HG02938 (cell line): ENCODE data around the gene BAHD1.

ENCODE experiments used
- ATAC-seq: cut with Tn5 transposase; IDR thresholded peaks from one replicate; pipeline ENCODE4 v1.9.1; 2021; ENCODE audit warnings: mild to moderate bottlenecking, moderate library complexity; ENCODE audit not compliant: unreplicated experiment

The BAHD1 gene

DNA sequence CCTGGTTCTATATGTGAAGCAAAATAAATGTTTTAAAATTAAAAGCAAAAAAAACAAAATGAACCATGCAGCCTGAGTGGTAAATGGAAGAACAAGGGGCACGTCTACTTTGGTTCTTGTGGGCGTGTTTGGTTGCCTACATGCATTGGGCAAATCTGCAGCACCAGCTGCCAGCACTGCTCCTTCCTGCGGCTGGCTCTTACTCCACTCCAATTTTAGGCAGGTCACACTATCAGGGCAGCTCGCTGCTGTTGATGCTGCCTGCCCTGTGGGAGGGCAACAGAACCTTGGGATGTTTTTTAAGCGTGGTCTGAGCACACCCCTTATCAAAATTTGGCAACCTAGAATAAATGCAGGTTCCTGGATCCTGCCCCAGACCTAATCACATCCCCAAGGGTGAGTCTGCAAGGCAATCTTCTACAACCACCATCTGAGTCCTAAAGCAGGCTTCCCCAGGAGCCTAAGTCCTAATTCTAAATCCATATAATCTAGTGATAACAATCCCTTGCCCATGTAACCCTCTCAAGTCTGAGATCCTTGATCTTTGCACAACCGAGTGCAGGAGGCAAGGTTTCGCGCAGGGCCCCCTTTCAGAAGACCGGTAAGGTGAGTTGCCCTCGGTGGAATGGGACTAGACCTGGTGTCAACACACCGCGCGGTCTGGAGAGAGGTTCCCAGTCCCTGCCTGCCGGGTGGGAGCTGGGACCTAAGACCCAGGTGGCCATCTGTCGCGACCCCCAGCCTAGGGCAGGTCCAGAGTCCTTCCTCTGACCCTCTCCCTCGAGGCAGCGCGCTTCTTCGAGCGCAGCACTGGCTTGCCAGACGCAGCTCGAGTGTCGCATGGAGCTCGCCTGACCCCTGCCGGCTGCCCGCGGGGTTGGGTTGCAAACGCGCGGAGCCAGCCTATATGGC, 19.3 kb upstream of the BAHD1 start:
- no peak for ATAC-seq

DNA sequence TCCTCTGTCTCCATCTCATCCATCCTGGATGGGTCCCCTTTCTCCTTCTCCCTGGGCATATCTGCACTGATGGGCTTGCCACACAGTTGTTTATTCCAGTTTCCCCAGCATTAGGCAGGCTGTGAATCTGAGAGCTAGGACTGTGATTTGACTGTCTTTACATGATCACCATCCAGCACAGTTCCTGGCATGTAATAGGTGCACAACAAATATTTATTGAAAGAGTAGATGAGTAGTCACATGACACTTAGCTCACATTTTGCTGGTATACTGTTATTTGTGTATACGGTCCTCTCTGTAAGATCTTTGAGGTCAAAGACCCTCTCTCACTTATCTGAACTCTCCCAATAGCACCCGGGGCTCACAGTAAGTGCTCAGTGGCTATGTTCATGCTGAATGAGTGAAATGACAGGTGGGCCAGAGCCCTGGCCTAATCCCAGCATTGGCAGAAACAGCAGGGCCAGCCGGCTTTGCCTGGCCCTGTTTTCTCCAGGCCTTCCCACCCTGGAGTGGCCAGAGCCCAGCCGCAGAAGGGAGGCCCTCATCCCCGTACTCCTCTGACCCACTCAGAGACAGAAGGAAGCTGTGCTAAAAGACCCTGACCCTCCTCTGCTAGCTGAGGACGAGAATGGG, 16.2 kb upstream of the BAHD1 start:
- ATAC-seq, result no peak

DNA sequence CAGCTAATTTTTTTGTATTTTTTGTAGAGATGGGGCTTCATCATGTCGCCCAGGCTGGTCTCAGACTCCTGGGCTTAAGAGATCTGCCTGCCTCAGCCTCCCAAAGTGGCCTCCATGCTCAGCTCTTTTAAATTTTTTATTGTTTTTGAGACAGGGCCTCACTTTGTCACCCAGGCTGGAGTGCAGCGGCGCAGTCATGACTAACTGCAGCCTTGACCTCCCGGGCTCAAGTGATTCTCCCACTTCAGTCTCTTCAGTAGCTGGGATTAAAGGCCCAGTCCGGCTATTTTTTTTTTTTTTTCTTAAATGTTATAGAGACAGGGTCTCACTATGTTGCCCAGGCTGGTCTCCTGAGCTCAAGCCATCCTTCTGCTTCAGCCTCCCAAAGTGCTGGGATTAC, 15.1 kb upstream of the BAHD1 start:
- ATAC-seq, result no peak

DNA sequence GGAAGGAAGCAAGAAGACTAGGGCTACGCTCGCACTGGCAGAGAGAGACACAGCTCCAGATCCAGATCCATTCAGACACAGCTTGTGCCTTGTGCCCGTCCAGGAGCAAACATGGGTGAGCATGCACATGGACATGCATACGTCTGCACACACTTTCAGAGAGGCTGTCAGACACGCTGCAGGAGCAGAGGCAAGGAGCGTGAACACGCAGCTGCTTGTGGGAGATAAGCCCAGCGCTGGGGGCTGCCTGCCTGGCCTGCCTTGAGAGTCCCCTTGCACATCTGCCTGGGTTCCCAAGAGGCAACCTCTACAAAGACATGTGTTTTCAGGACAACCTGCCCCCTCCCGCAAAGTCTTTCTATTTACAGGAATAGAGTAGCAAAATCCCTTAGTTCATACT, 13.6 kb upstream of the BAHD1 start:
- no peak for ATAC-seq

DNA sequence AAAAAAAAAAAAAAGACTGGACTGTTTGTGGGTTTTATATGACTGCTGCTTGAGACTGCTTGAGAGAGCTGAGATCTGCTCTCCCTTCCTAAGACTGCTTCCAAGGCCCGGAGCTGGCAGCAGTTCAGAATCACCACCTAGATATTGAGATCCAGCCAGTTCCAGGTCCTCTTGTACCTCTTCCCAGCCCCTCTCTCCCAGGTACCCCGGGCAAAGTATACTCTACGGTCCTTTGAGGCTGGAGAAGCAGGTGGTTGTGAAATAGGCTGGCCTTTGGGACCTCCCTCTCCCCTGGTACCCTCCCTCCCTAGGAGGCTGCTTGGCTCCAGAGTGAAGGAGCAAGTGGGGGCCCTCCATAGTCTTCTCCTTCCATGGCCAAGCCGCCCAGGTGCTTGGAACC, 12.6 kb upstream of the BAHD1 start:
- no peak for ATAC-seq

DNA sequence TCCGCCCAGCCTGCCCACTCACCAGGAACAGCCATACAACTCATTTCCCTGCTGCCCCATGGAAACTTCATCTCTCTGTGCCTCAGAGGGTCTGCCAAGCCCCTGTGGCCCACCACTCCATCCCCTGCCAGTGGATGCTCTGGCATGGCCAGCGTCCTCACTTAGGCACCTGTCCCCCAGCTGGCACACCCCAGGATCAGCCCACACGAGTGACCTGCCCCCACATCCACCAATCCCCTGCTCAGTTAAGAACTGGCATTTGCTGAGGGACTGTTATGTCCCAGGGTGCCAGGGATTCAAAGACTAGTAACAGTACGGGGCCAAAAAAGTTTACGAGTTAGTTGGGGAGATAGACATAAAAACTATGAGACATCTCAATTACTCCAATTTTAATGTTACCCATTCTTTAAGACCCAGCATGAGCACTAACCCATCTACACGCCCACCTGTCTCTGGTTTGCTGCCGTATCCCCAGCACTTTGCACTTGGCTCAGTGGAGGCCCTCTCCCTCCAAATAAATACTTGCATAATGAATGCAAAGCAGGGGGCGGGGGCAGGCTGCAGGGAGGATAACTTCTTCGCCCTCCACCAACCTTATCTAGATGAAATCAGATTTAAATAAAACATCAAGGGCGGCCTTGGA, 11.6 kb upstream of the BAHD1 start:
- ATAC-seq, result no peak

DNA sequence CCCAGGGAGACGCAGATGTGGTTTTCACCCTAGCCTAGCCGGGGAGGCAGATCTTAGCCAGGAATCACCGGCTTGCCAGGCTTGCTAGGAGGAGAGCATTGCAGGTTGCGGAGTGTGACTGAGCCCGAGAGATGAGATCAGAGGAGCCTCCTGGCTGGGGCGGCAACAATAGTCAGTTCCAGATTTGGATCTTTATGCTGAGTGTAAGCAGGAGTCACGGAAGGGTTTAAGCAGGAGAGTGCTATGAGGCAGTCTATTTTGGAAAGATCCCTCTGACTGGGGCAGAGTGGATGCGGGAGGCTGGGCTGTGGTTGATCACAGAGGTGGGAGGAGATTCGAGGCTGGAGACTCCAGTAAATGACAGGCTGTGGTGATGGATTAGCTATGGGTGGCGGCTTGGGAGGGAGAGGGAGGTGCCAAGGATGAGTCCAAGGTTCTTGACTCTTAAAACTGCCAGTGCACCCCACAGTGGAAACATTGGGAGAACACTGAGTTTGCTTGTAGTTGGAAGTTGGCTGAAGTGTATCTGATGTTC, 10.4 kb upstream of the BAHD1 start:
- no peak for ATAC-seq

DNA sequence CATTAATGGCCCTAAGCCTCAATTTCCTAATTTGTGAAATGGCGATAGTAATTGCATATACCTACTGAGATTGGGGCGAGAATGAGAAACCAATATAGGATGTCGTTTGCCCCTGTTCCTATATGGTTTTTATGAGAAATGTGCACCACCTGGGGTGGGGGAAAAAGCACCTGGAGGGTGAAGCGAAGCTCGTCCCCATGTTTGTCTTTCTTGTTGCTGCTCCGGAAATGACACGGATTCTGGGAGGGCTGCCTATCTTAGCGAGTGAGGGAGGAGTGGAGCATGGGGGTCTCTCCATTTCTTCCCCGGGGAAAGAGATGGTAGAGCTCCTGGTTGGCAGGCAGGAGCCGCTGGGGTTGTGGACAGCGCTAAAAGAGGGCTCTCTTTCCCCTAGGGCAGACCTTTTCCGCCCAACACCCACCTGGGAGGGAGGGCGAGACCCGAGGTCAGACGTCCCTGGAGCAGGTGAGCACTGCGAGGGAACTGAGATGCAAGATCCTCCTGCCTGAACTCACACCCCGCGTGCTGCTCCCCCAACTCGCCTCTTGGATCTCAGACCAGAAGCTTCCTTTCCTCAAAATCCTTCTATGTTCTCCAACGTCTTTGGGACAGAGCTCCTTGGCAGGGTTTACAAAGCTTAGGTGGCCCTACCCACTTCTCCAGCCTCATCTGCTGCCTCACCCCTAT, 5.6 kb upstream of the BAHD1 start:
- no peak for ATAC-seq

DNA sequence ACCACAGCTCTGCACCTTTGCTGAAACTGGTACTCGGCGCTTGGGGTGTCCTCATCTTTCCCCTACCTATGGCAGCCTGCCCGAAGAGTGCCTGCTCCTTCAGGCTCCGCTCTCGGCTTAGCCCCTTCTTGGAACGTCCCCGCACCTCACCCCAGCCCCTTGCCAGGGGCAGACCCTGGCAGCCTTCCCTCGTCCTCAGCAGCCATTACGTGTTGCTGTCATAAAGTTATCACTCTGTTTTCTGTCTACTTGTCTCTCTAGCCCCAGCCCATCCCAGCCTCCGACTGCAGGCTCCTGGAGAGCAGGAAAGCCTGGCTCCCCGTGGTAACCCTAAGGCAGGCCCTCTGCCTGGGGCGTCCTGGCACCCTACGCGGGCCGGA, 5.1 kb upstream of the BAHD1 start:
- no peak for ATAC-seq

DNA sequence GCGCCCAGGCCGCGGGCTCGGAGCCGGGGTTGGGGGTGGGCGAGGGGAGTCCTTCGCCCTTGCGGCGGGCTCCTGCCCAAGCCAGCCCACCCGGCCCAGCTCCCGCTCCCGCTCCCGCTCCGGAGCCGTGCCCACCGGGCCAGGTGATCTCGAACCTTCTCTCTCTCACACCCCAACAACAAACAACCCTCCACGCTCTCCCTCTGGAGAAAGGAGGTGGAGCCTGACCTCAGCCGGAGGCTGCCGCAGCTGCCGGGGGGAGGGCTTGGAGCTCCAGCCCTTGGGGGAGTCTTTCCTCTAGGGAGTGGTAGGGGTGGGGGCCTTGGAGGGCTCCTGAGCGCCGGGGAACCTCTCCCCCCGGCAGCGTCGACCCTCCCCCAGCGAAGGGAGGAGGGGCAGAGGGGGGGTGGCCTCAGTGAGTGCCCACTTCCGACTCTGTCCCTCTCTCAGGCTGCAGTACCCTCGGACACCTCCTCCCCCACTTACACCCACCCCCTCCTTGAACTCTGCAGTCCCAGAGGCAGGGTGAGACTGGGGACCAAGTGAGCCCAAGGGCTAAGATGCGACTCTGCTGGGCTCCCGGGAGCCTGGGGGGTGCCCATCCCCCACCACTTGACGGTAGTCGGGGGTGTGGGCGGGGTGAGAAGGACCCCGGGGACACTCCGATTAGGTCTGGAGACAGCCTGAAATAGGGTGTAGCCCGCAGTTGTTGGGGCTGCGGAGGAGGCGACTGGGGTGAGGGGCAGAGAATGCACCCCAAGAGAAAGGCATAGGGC, 4.4 kb upstream of the BAHD1 start:
- no peak for ATAC-seq

DNA sequence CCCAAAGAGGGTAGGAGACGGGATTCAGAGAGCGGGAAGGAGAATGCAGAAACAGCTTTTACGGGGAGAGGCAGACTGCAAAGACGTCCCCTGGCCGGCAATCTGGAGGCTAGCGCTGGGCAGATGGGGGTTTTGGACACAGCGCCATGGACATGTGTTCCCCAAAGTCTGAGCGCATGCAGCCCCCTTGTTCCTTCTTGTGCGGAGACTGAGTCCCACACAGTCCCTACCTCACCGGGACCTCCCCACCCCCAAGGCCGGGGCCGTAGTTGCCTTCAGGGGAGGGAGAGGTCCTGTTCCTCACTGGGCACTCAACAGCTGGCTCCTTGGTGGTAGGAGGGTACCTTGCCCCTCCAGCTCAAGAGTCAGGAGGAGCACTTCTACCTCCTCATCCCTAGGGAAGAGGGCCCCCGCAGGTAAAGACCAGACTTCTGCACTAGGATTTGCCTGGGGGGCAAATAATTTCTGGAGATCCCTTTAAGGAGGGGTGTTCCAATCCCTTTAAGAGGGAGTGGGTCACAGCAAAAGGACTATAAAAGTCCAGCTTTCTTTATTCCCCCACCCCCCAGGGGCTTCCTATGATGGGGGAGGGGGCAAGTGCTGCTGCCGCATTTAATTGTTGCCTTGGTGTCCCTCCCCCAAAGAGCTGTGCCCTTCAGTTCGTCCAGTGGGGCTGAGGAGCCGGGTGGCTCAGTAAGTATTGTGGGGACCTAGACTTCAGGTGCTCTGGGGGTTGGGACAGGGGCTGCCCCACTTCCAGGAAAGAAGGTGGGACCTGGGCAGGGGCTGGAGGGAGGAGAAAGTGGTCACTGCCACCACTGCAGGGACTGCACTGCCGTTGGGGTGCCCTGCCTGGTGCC, 3.6 kb upstream of the BAHD1 start:
- no peak for ATAC-seq

DNA sequence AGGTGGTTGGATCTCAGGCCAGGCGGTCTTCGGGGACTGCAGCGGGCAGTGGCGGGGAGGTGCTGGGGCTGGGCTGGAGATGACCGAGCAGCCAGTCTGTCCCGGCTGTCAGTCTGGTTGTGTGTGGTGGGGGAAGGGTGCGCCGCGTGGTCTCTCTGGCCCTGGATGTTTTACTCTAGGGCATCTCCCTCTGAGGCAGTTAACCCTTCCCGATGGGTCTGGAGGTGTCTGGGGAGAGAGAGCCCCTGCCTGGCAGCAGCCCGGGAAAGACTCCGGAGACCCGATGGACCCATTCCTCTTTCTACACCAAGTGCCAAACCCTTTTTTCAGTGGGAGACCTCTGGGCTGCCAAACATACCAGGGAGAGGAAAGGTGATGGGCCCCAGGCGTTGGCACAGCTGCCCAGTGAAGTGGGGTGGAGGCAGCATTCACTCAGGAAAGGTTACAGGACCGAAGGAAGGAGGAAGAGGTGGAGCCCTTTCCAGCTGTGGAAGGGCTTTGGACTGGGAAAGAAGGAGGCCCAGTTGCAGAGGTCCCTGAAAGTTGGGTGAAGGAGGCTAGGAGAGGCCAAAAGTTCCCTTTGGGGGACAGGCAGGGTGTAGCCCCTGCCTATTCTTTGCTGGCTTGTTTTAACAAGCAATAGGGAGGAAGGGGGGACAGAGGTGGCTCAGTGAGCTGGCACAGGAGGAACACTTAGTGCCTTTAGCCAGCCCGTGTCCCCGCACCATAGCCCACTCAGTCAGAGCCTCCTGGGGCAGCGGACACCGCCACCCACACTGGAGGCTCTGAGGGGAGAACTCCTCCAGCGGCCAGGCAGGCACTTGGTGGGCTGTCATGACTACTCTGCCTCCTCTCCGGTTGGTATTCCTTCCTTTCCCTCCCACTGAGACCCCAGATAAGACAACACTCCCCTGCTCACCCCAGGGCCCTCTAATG, 2.7 kb upstream of the BAHD1 start:
- ATAC-seq, result no peak

DNA sequence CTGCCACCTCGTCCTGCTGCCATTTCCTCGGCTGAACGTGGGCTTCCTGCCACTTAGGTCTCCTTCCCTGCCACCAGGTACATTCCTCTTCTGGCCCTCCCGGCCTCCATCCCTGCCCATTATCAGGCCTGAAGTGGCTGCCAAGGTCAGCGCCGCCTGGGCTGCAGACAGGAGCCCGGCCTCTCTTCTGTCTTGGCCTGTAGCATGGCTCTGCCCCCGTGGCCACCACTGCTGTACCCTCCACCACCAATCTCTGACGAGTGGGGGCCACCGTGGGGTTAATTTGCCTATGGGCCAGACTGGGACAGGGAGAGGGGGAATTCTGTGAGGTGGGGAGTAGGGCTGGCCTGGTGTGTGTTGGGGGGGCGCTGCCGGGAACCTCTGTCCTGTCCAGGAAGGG, 2.0 kb upstream of the BAHD1 start:
- no peak for ATAC-seq

DNA sequence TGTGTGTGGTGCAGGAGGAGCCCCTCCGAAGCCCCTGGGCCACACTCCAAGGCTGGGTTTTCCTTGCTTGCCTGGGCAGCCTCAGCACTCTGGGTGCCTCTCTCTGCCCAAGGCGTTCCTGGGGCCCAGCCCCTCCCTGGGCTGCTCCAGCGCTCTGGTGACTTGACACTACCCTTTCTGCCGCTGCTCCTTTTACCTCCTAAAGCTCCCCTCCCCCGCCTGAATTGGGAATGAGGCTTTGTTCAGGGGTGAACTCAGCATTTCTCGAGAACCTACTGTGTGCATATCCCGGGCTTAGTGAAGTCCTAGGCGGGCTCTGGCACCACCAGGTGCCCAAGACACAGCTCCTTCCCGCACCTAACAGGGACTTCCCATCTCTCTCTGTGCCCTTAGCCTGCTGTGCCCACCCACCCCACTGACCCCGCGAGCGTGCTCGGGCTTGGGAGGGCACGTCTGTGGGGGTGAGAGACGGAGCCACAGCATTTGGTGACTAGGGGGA, 1.2 kb upstream of the BAHD1 start:
- no peak for ATAC-seq

DNA sequence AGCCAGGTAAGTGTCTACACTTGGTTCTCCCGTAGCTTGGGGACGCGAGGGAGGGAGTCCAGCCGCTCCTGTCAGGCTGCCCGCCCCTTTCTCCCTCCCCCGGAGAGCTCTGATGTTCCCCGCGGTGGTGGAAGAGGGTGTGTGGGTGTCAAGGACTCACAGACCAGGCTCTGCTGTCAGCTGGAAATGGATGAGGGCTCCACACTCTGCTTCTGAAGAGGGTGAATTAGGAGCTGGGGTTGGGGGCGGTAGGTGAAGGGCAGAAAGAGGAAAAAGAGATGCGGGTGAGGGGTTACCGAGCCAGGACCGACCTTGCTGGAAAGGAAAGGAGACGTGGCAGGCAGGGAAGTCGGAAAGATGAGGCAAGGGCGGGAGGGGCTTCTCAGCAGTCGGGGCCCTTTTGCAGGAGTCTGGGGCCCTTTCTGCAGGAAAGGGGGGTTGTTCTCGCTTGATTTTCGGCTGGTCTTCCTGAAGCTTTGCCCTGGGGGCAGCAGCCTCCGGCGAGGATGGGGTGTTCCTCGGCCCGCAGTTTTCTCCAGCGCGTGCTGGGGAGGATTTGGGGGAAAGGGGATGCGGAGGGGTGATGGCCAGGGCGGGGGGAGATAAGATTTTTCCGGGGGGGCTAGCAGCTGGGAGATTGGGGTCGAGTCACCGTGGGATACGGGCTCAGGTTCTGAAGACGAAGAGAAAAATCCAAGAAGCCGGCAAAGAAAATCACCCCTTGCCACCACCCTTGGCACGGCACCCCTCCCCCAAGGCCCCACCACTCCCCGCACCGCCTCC, 602 bp upstream of the BAHD1 start:
- no peak for ATAC-seq

DNA sequence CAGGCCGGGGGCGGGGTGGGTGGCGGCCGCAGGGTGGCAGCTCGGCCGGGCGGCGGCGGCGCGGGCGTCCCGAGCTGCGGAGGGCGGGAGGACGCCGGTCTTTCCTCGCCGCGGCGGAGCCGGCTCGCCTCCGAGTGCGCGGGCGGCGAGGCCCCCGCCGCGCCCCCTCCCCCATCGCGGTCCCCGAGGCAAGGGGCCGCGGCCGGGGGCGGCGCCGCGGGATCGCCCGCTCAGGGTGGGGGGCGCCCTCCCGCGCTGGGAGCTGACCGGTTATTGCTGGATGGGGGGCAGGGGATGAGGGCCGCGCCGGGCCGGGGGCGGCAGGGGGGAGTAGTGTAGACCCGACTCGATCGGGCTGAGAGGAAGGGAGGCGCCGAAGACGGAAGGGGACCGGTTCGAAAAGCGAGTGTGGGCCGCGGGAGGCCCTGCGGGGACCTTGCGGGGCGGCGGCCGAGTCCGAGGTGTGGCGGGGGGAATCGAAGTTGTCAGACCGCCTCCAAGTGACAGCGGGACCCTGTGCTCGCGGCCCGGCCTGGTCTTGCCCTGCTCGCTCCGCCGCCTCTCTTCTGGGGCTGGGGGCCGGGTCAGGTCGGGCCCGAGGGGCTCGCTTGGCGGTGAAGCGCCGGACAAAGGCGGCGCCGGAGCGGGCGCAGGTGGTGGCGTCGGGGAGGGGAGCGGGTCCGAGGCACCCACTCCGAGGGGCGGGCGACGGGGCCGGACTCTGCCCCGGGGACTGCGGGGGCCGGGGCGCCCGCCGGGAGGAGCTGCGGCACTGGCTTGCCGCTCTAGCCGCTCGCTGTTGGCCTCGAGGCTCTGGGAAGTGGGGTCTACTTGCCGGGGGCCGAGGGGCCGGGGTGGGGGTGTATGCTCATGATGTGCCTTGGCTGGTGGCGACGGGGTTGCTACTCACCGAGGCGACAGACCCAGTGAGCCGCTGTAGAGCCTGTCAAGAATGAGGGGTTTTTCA, 1.1 kb downstream of the BAHD1 start:
- ATAC-seq, result no peak
